SK-N-SH treated with all-trans-retinoic acid at 6 μM for 48 hours (cell line): ENCODE data around the gene PRSS3.
A peak's percentile ranks its signal among the peaks of the same experiment; 100 is the strongest.
"Not testable (repeated sequence)": the region's sequence is repeated elsewhere in the genome, so short reads cannot be mapped to it uniquely, and the experiment has no call there.

Experiments used
- ATAC-seq: fragments of 200-7000 bp; cut with Tn5 transposase; 3 replicates; pipeline ENCODE4 v1.9.1; 2020; ENCODE audit warnings: mild to moderate bottlenecking, moderate library complexity
- ARNTL ChIP-seq: fragments of 450-650 bp; formaldehyde crosslinking; IDR thresholded peaks from 2 replicates; pipeline ENCODE4 v1.5.0; 2020; ENCODE audit warnings: low read depth, mild to moderate bottlenecking, moderate library complexity, borderline replicate concordance
- BACH2 ChIP-seq: fragments of 250-450 bp; sonication (Bioruptor Pico); IDR thresholded peaks from 2 replicates; pipeline ENCODE4 v1.9.0; 2021; ENCODE audit warnings: mild to moderate bottlenecking, borderline replicate concordance
- CREB5 ChIP-seq: fragments of 250-450 bp; sonication (Bioruptor Pico); IDR thresholded peaks from 2 replicates; pipeline ENCODE4 v1.5.1; 2020; ENCODE audit warnings: low read depth, mild to moderate bottlenecking, moderate library complexity
- CSDC2 ChIP-seq: fragments of 250-450 bp; sonication (Bioruptor Pico); IDR thresholded peaks from 2 replicates; pipeline ENCODE4 v1.5.0; 2020; ENCODE audit warnings: mild to moderate bottlenecking, moderate library complexity
- CSRNP3 ChIP-seq: fragments of 250-450 bp; sonication (Bioruptor Pico); IDR thresholded peaks from 2 replicates; pipeline ENCODE4 v1.5.1; 2021; ENCODE audit warnings: mild to moderate bottlenecking, moderate library complexity
- ESRRG ChIP-seq: fragments of 250-450 bp; sonication (Bioruptor Pico); IDR thresholded peaks from 2 replicates; pipeline ENCODE4 v1.6.1; 2021; ENCODE audit warnings: mild to moderate bottlenecking
- GLIS3 ChIP-seq: fragments of 250-450 bp; sonication (Bioruptor Pico); IDR thresholded peaks from 2 replicates; pipeline ENCODE4 v1.5.0; 2020; ENCODE audit warnings: mild to moderate bottlenecking, moderate library complexity
- ISL1 ChIP-seq: fragments of 250-450 bp; sonication (Bioruptor Pico); IDR thresholded peaks from 2 replicates; pipeline ENCODE4 v2.1.2; 2022; ENCODE audit warnings: mild to moderate bottlenecking, moderate library complexity
- OSR1 ChIP-seq: fragments of 250-450 bp; sonication (Bioruptor Pico); IDR thresholded peaks from 2 replicates; pipeline ENCODE4 v1.8.0; 2022; ENCODE audit warnings: moderate library complexity, mild to moderate bottlenecking, inconsistent platforms
- PATZ1 ChIP-seq: fragments of 250-450 bp; sonication (Bioruptor Pico); IDR thresholded peaks from 2 replicates; pipeline ENCODE4 v1.8.0; 2020; ENCODE audit warnings: mild to moderate bottlenecking, moderate library complexity, borderline replicate concordance
- POU6F1 ChIP-seq: fragments of 250-450 bp; sonication (Bioruptor Pico); IDR thresholded peaks from 2 replicates; pipeline ENCODE4 v1.8.0; 2021; ENCODE audit warnings: low read depth, mild to moderate bottlenecking, moderate library complexity, borderline replicate concordance
- PPARA ChIP-seq: fragments of 250-450 bp; sonication (Bioruptor Pico); IDR thresholded peaks from 2 replicates; pipeline ENCODE4 v1.5.0; 2020; ENCODE audit warnings: mild to moderate bottlenecking, borderline replicate concordance
- RARB ChIP-seq: fragments of 250-450 bp; sonication (Bioruptor Pico); IDR thresholded peaks from 2 replicates; pipeline ENCODE4 v1.8.0; 2021; ENCODE audit warnings: mild to moderate bottlenecking, moderate library complexity
- SNAI2 ChIP-seq: fragments of 250-450 bp; sonication (Bioruptor Pico); IDR thresholded peaks from 2 replicates; pipeline ENCODE4 v1.5.0; 2020; ENCODE audit warnings: mild to moderate bottlenecking, moderate library complexity
- TCF4 ChIP-seq: fragments of 250-450 bp; sonication (Bioruptor Pico); IDR thresholded peaks from 2 replicates; pipeline ENCODE4 v1.8.0; 2021; ENCODE audit warnings: mild to moderate bottlenecking, moderate library complexity, borderline replicate concordance
- TOX ChIP-seq: fragments of 250-450 bp; sonication (Bioruptor Pico); IDR thresholded peaks from 2 replicates; pipeline ENCODE4 v1.8.0; 2021; ENCODE audit warnings: mild to moderate bottlenecking, moderate library complexity, borderline replicate concordance
- TSHZ2 ChIP-seq: fragments of 250-450 bp; sonication (Bioruptor Pico); IDR thresholded peaks from 2 replicates; pipeline ENCODE4 v1.5.0; 2020; ENCODE audit warnings: mild to moderate bottlenecking, moderate library complexity
- ZC3H10 ChIP-seq: fragments of 250-450 bp; sonication (Bioruptor Pico); IDR thresholded peaks from 2 replicates; pipeline ENCODE4 v1.5.1; 2021; ENCODE audit warnings: mild to moderate bottlenecking, moderate library complexity
- ZFP3 ChIP-seq: fragments of 250-450 bp; sonication (Bioruptor Pico); IDR thresholded peaks from 2 replicates; pipeline ENCODE4 v1.5.0; 2020; ENCODE audit warnings: mild to moderate bottlenecking, moderate library complexity
- ZFP30 ChIP-seq: fragments of 450-650 bp; formaldehyde crosslinking; IDR thresholded peaks from 2 replicates; pipeline ENCODE4 v1.5.0; 2022; ENCODE audit warnings: mild to moderate bottlenecking, moderate library complexity
- ZNF8 ChIP-seq: fragments of 450-650 bp; formaldehyde crosslinking; IDR thresholded peaks from 2 replicates; pipeline ENCODE4 v1.5.0; 2020; ENCODE audit warnings: mild to moderate bottlenecking, moderate library complexity

The PRSS3 gene

GRCh38 chr9:33800886-33801285 is 5.5 kb downstream of the PRSS3 start:
- TF ChIP-seq ISL1 (CRISPR knock-in tag): no peak
- ATAC-seq: peak; percentile 30; the same call in 2 of the 3 replicates

- not testable (repeated sequence) for ATAC-seq
These were observed 6.7 kb downstream of the PRSS3 start for GRCh38 chr9:33801943-33802500.

GRCh38 chr9:33804196-33804595 is 8.8 kb downstream of the PRSS3 start:
- ATAC-seq: not testable (repeated sequence)

GRCh38 chr9:33807156-33807555 is 11.8 kb downstream of the PRSS3 start:
- ATAC-seq: peak; percentile 65

GRCh38 chr9:33808979-33809322 is 13.6 kb downstream of the PRSS3 start:
- ATAC-seq: not testable (repeated sequence)

- TF ChIP-seq ZFP30 (CRISPR knock-in tag) (no peak), TCF4 (CRISPR knock-in tag) (no peak), ZC3H10 (CRISPR knock-in tag) (no peak), TOX (no peak), BACH2 (CRISPR knock-in tag) (no peak)
These were observed 14.1 kb downstream of the PRSS3 start for GRCh38 chr9:33809506-33809905.

GRCh38 chr9:33813712-33814641 is 18.6 kb downstream of the PRSS3 start:
- no peak for ATAC-seq
- TF ChIP-seq RARB (no peak), CREB5 (CRISPR knock-in tag) (no peak), ISL1 (CRISPR knock-in tag) (no peak), CSRNP3 (CRISPR knock-in tag) (no peak), ZNF8 (CRISPR knock-in tag) (no peak), PATZ1 (CRISPR knock-in tag) (no peak), BACH2 (CRISPR knock-in tag) (no peak), ARNTL (CRISPR knock-in tag) (no peak), SNAI2 (CRISPR knock-in tag) (no peak), TOX (no peak), POU6F1 (CRISPR knock-in tag) (no peak), ZFP3 (CRISPR knock-in tag) (no peak), TCF4 (CRISPR knock-in tag) (no peak), GLIS3 (CRISPR knock-in tag) (no peak), ESRRG (no peak), PPARA (CRISPR knock-in tag) (no peak), ZC3H10 (CRISPR knock-in tag) (no peak), OSR1 (CRISPR knock-in tag) (no peak), CSDC2 (no peak), TSHZ2 (no peak)
- TF ChIP-seq, all 23 proteins: peak for 0

More at GRCh38 chr9:33809506-33809905, 14.1 kb downstream of the PRSS3 start:
- no peak for ATAC-seq
